GM12878 (cell line): ENCODE results near the gene AFAP1. TPM values are rescaled to one million over a fixed set of nuclear protein-coding genes. Genes with fewer than 3 reads are reported as not detected.

ENCODE experiments used
- ATAC-seq: fragments of 200-7000 bp; cut with Tn5 transposase; 3 replicates; pipeline ENCODE4 v1.9.1; 2020; ENCODE audit warnings: mild to moderate bottlenecking, moderate library complexity
- BruUV-seq: library from RNA; stranded (reverse); fragments of 400-500 nt; replicated peaks from 2 replicates; lab custom pipeline; 2021; lab: Mats Ljungman, UMichigan
- CTCF ChIA-PET: fragments of 300-600 bp; sonication (Branson Sonifier 250); formaldehyde crosslinking; extraction: SDS; loops from one replicate; lab custom pipeline; 2021; ENCODE audit warnings: inconsistent platforms; lab: Yijun Ruan, JAX
- POLR2A ChIA-PET: fragments of 350-600 bp; formaldehyde crosslinking; extraction: SDS; loops from one replicate; lab custom pipeline; 2021; ENCODE audit warnings: inconsistent platforms; lab: Charles Lee
- RAD21 ChIA-PET: fragments of 300-600 bp; sonication (Branson Sonifier 250); formaldehyde crosslinking; loops from one replicate; lab custom pipeline; 2023; ENCODE audit warnings: antibody characterized with exemption; ENCODE audit not compliant: unreplicated experiment; lab: Charles Lee
- SMC1A ChIA-PET: fragments of 300-600 bp; sonication (Branson Sonifier 250); formaldehyde crosslinking; loops from one replicate; lab custom pipeline; 2023; ENCODE audit not compliant: unreplicated experiment, uncharacterized antibody; lab: Charles Lee
- DNase-seq: peaks from one replicate; pipeline ENCODE4 v3.0.0-alpha.2; 2011; ENCODE audit warnings: low read depth, low spot score
- FAIRE-seq: peaks from 3 replicates; lab custom pipeline; 2011; peaks lifted over from hg19 to GRCh38; lab: Jason Lieb, UNC
- H2AFZ ChIP-seq: 2 replicates; pipeline ENCODE4 v1.6.0; 2011; ENCODE audit warnings: low read depth, low read length, control low read depth; ENCODE audit not compliant: control insufficient read depth
- H3K27ac ChIP-seq: 2 replicates; pipeline ENCODE4 v1.5.1; 2011; ENCODE audit warnings: control low read depth; ENCODE audit not compliant: control insufficient read depth, insufficient read depth
- H3K27me3 ChIP-seq, 2 experiments: replicated peaks in 1 of 2; 2 replicates each; pipeline versions ENCODE4 v1.6.0 to v1.6.1; 2011; ENCODE audit warnings: low read length in 1 of 2; ENCODE audit not compliant: control insufficient read depth in 2 of 2, insufficient read depth in 2 of 2
- H3K36me3 ChIP-seq, 2 experiments: 2 replicates each; pipeline ENCODE4 v1.5.1; 2011; ENCODE audit warnings: low read length in 1 of 2; ENCODE audit not compliant: control insufficient read depth in 2 of 2, insufficient read depth in 2 of 2
- H3K4me1 ChIP-seq: 2 replicates; pipeline ENCODE4 v1.6.1; 2011; ENCODE audit warnings: mild to moderate bottlenecking, low read length, moderate library complexity, mixed read lengths; ENCODE audit not compliant: control insufficient read depth, insufficient read depth
- H3K4me2 ChIP-seq: 2 replicates; pipeline ENCODE4 v1.6.0; 2011; ENCODE audit warnings: control low read depth; ENCODE audit not compliant: control insufficient read depth, insufficient read depth
- H3K4me3 ChIP-seq: fragments of 200-600 bp; sonication (generic); 2 replicates; pipeline ENCODE4 v1.5.1; 2016
- H3K79me2 ChIP-seq: 2 replicates; pipeline ENCODE4 v1.6.0; 2011; ENCODE audit warnings: low read length; ENCODE audit not compliant: control insufficient read depth, insufficient read depth
- H3K9ac ChIP-seq: 2 replicates; pipeline ENCODE4 v1.8.0; 2011; ENCODE audit warnings: low read length, control low read depth, mixed read lengths; ENCODE audit not compliant: control insufficient read depth, insufficient read depth
- H3K9me3 ChIP-seq: replicated peaks from 3 replicates; pipeline ENCODE4 v1.5.1; 2011; ENCODE audit warnings: mild to moderate bottlenecking, low read length; ENCODE audit not compliant: control insufficient read depth, insufficient read depth
- H4K20me1 ChIP-seq: 2 replicates; pipeline ENCODE4 v1.6.0; 2011; ENCODE audit not compliant: control insufficient read depth, insufficient read depth
- ATF3 ChIP-seq: IDR thresholded peaks from 2 replicates; pipeline ENCODE4 v1.6.1; 2011; ENCODE audit warnings: low read depth, mild to moderate bottlenecking, low read length, moderate library complexity, borderline replicate concordance; ENCODE audit errors: extremely low read depth
- BACH1 ChIP-seq: fragments of 450-650 bp; IDR thresholded peaks from 2 replicates; pipeline ENCODE4 v1.6.1; 2017; ENCODE audit warnings: mild to moderate bottlenecking, borderline replicate concordance
- BCL11A ChIP-seq: IDR thresholded peaks from 2 replicates; pipeline ENCODE4 v1.6.1; 2011; ENCODE audit warnings: low read depth, low read length
- BRCA1 ChIP-seq: IDR thresholded peaks from 2 replicates; pipeline ENCODE4 v1.6.1; 2011; ENCODE audit warnings: low read depth, low read length, improper control_type of control experiment
- DPF2 ChIP-seq: fragments of 450-650 bp; IDR thresholded peaks from 2 replicates; pipeline ENCODE4 v1.6.1; 2017; ENCODE audit warnings: mild to moderate bottlenecking
- FOXM1 ChIP-seq: IDR thresholded peaks from 2 replicates; pipeline ENCODE4 v1.6.1; 2012; ENCODE audit warnings: low read depth, mild to moderate bottlenecking, inconsistent platforms, low read length, moderate library complexity
- HDAC2 ChIP-seq: fragments of 200-600 bp; sonication (generic); IDR thresholded peaks from 2 replicates; pipeline ENCODE4 v1.6.1; 2017
- MLLT1 ChIP-seq: fragments of 450-650 bp; IDR thresholded peaks from 2 replicates; pipeline ENCODE4 v1.6.1; 2016; ENCODE audit warnings: mild to moderate bottlenecking
- NFYB ChIP-seq: IDR thresholded peaks from 2 replicates; pipeline ENCODE4 v1.6.1; 2011; ENCODE audit warnings: low read depth, mild to moderate bottlenecking, low read length, improper control_type of control experiment, moderate library complexity; ENCODE audit not compliant: insufficient read depth
- NR2C1 ChIP-seq: fragments of 450-650 bp; IDR thresholded peaks from 2 replicates; pipeline ENCODE4 v1.6.1; 2017; ENCODE audit warnings: antibody characterized with exemption, mild to moderate bottlenecking, moderate library complexity
- PBX3 ChIP-seq: IDR thresholded peaks from 2 replicates; pipeline ENCODE4 v1.6.1; 2011; ENCODE audit warnings: mild to moderate bottlenecking, low read depth, low read length, moderate library complexity; ENCODE audit not compliant: insufficient replicate concordance
- SPI1 ChIP-seq: IDR thresholded peaks from 2 replicates; pipeline ENCODE4 v1.6.1; 2011; ENCODE audit warnings: low read depth, mild to moderate bottlenecking, low read length, moderate library complexity, borderline replicate concordance; ENCODE audit not compliant: insufficient read depth
- USF1 ChIP-seq: IDR thresholded peaks from 2 replicates; pipeline ENCODE4 v1.6.1; 2011; ENCODE audit warnings: borderline replicate concordance, low read depth, mild to moderate bottlenecking, moderate library complexity, mixed read lengths, low read length; ENCODE audit not compliant: insufficient read depth; ENCODE audit errors: extremely low read length
- ZBED1 ChIP-seq: IDR thresholded peaks from 2 replicates; pipeline ENCODE4 v1.6.1; 2016; ENCODE audit warnings: borderline replicate concordance
- WGBS: methylation state at CpG from one replicate; pipeline ENCODE4 v1.1.6; 2016; ENCODE audit warnings: low lambda C conversion rate; ENCODE audit not compliant: insufficient replicate concordance, insufficient coverage; ENCODE audit errors: missing lambda C conversion rate; 5-methylcytosine and 5-hydroxymethylcytosine counted together
- in situ Hi-C: fragments of 300-500 bp; cut with MboI; formaldehyde crosslinking; loops from 9 replicates; pipeline ENCODE4 v1.14.3; 2018; ENCODE audit warnings: mixed read lengths
- intact Hi-C: fragments of 100-400 bp; cut with micrococcal nuclease; formaldehyde crosslinking; loops from one replicate; pipeline ENCODE4 v1.14.2; 2022; ENCODE audit not compliant: unreplicated experiment
- polyA plus RNA-seq, 11 experiments: library from polyadenylated mRNA; depleted of rRNA in 4 of 11; unstranded in 6 of 11; stranded (reverse) in 5 of 11; fragments of >200 nt; fragmentation: Nextera tagmentation in 4 of 11; fragmentation: Illumina TruSeq in 1 of 11; extraction: Ambion mirVana in 4 of 11; extraction: Trizol in 1 of 11; gene quantifications; 1 replicate in 1 of 11; 2 replicates in 10 of 11; pipeline versions ENCODE4 v1.2.1 to v1.2.3, GENCODE V29; 2011 to 2016; ENCODE audit warnings: inconsistent platforms in 2 of 11, missing spikeins in 2 of 11, low read depth in 1 of 11
- total RNA-seq, 4 experiments: library from RNA; depleted of rRNA in 3 of 4; stranded (reverse); fragments of >200 nt in 3 of 4; fragmentation: Illumina TruSeq in 1 of 4; extraction: Trizol in 1 of 4; gene quantifications; 2 replicates each; pipeline versions ENCODE4 v1.2.1 to v1.2.3, GENCODE V29; 2013 to 2021

AFAP1 gene
- total and polyA plus RNA-seq, 10 of the 15 experiments (the other 5 are each of a cell fraction or from before 2014, with no cell fraction given), result 0.02 to 0.23 (median 0.09) TPM; not detected in 1

- no peak for DNase-seq
- no peak for ATAC-seq
- ChIA-PET POLR2A (no interaction called here), SMC1A (no interaction called here), CTCF (no interaction called here), RAD21 (no interaction called here)
- Histone ChIP-seq H3K79me2 (no peaks in the 10 kb centered on the region), H3K4me2 (no peak overlapping the region), H3K27ac (no peak overlapping the region), H3K9me3 (no peaks in the 10 kb centered on the region), H3K4me1 (peaks cover 11% of the 10 kb centered on the region), H4K20me1 (no peaks in the 10 kb centered on the region), H3K4me3 (no peak overlapping the region), H3K9ac (no peak overlapping the region), H3K27me3 (no peaks in the 10 kb centered on the region; a peak in 2 of 4 replicates), H2AFZ (no peak overlapping the region), H3K36me3 (no peaks in the 10 kb centered on the region)
- no peak for FAIRE-seq
- in situ Hi-C loops, result no loop called here
- intact Hi-C loops, result no loop called here
- BruUV-seq, result no TSS peak
- TF ChIP-seq BACH1 (no peak), BRCA1 (no peak), PBX3 (no peak), DPF2 (no peak), BCL11A (no peak)
- 67% methylated on average over 17 of the region's 17 CpGs for WGBS
These were observed 151.5 kb downstream of the AFAP1 start for GRCh38 chr4:7788193-7788592.

- no peaks in the 10 kb centered on the region for H3K79me2 ChIP-seq
- ChIA-PET SMC1A (no interaction called here), POLR2A (no interaction called here), CTCF (no interaction called here), RAD21 (no interaction called here)
- H2AFZ ChIP-seq, result no peak overlapping the region
- H3K4me1 ChIP-seq, result peaks cover 7% of the 10 kb centered on the region
- no peak overlapping the region for H3K4me2 ChIP-seq
- no peak for ATAC-seq
- FAIRE-seq, result no peak
- H4K20me1 ChIP-seq, result no peaks in the 10 kb centered on the region
- BruUV-seq, result no TSS peak
- H3K9ac ChIP-seq, result no peak overlapping the region
- no peaks in the 10 kb centered on the region for H3K9me3 ChIP-seq
- in situ Hi-C loops, result no loop called here
- H3K27ac ChIP-seq, result no peak overlapping the region
- no peaks in the 10 kb centered on the region; a peak in 2 of 4 replicates for H3K27me3 ChIP-seq
- DNase-seq, result no peak
- H3K4me3 ChIP-seq, result no peak overlapping the region
- WGBS, result 73% methylated on average over 24 of the region's 30 CpGs
- intact Hi-C loops, result no loop called here
- H3K36me3 ChIP-seq, result no peaks in the 10 kb centered on the region
- TF ChIP-seq FOXM1 (no peak), ATF3 (no peak), MLLT1 (no peak), SPI1 (no peak), NFYB (no peak), HDAC2 (no peak), NR2C1 (no peak), USF1 (no peak), ZBED1 (no peak)
These were observed 151.9 kb downstream of the AFAP1 start for GRCh38 chr4:7787681-7788141.
